GM23338 (cell line): Measurements from ENCODE around the gene WDR27. TPM values are rescaled to one million over a fixed set of nuclear protein-coding genes. Genes with fewer than 3 reads are reported as not detected.

ENCODE experiments used
- ATAC-seq: fragments of 200-7000 bp; cut with Tn5 transposase; 3 replicates; pipeline ENCODE4 v1.9.1; 2020
- DNase-seq: peaks from one replicate; pipeline ENCODE4 v3.0.0-alpha.2; 2015; ENCODE audit warnings: low spot score
- H2AFZ ChIP-seq: fragments of 200-600 bp; sonication (generic); 2 replicates; pipeline ENCODE4 v1.8.0; 2016; ENCODE audit warnings: antibody characterized with exemption, mild to moderate bottlenecking, moderate library complexity
- H3F3A ChIP-seq: fragments of 200-600 bp; sonication (generic); replicated peaks from 2 replicates; pipeline ENCODE4 v1.8.0; 2017; ENCODE audit warnings: antibody characterized with exemption, mixed run types, low read depth
- H3K27ac ChIP-seq: fragments of 200-600 bp; sonication (generic); 2 replicates; pipeline ENCODE4 v1.6.1; 2016; ENCODE audit warnings: low read depth
- H3K27me3 ChIP-seq: fragments of 200-600 bp; sonication (generic); 2 replicates; pipeline ENCODE4 v1.8.0; 2016; ENCODE audit warnings: mild to moderate bottlenecking, mixed run types, moderate library complexity; ENCODE audit not compliant: insufficient read depth
- H3K36me3 ChIP-seq: fragments of 200-600 bp; sonication (generic); 2 replicates; pipeline ENCODE4 v1.8.0; 2016; ENCODE audit warnings: mild to moderate bottlenecking; ENCODE audit not compliant: insufficient read depth
- H3K4me1 ChIP-seq: fragments of 200-600 bp; sonication (generic); 2 replicates; pipeline ENCODE4 v1.8.0; 2016; ENCODE audit warnings: mild to moderate bottlenecking, moderate library complexity; ENCODE audit not compliant: insufficient read depth
- H3K4me2 ChIP-seq: fragments of 200-600 bp; sonication (generic); 2 replicates; pipeline ENCODE4 v1.7.1; 2017; ENCODE audit warnings: mixed run types
- H3K4me3 ChIP-seq: fragments of 200-600 bp; sonication (generic); 2 replicates; pipeline ENCODE4 v1.6.1; 2016; ENCODE audit warnings: mixed run types
- H3K79me2 ChIP-seq: fragments of 200-600 bp; sonication (generic); replicated peaks from 2 replicates; pipeline ENCODE4 v1.8.0; 2017; ENCODE audit warnings: mild to moderate bottlenecking; ENCODE audit not compliant: insufficient read depth
- H3K9me2 ChIP-seq: fragments of 200-600 bp; sonication (generic); 2 replicates; pipeline ENCODE4 v1.8.0; 2017; ENCODE audit not compliant: insufficient read depth
- H4K20me1 ChIP-seq: fragments of 200-600 bp; sonication (generic); replicated peaks from 2 replicates; pipeline ENCODE4 v1.8.0; 2017; ENCODE audit warnings: mild to moderate bottlenecking; ENCODE audit not compliant: insufficient read depth
- H3K27ac Mint-ChIP-seq: 2 replicates; pipeline ENCODE4 v1.8.0; 2020; ENCODE audit warnings: inconsistent platforms, mild to moderate bottlenecking, moderate library complexity, mixed read lengths
- H3K27me3 Mint-ChIP-seq: 3 replicates; pipeline ENCODE4 v1.8.0; 2022; ENCODE audit warnings: low read depth, mild to moderate bottlenecking, moderate library complexity, mixed read lengths, inconsistent platforms; ENCODE audit not compliant: insufficient read depth, poor library complexity
- H3K36me3 Mint-ChIP-seq: 3 replicates; pipeline ENCODE4 v1.8.0; 2021; ENCODE audit warnings: low read depth, mild to moderate bottlenecking, inconsistent platforms, moderate library complexity, mixed read lengths
- H3K4me1 Mint-ChIP-seq: 3 replicates; pipeline ENCODE4 v1.8.0; 2020; ENCODE audit warnings: mild to moderate bottlenecking, inconsistent platforms, mixed read lengths
- H3K4me3 Mint-ChIP-seq: 3 replicates; pipeline ENCODE4 v1.8.0; 2021; ENCODE audit warnings: moderate library complexity, mild to moderate bottlenecking, inconsistent platforms, mixed read lengths
- H3K9me3 Mint-ChIP-seq: 3 replicates; pipeline ENCODE4 v1.8.0; 2020; ENCODE audit warnings: moderate library complexity, mild to moderate bottlenecking, inconsistent platforms, mixed read lengths
- EZH2phosphoT487 ChIP-seq: fragments of 200-600 bp; sonication (generic); IDR thresholded peaks from one replicate; pipeline ENCODE4 v1.8.1; 2018; ENCODE audit warnings: antibody characterized with exemption; ENCODE audit not compliant: unreplicated experiment
- JUNB ChIP-seq: IDR thresholded peaks from one replicate; pipeline ENCODE4 v1.6.1; 2016; ENCODE audit warnings: antibody characterized with exemption; ENCODE audit not compliant: unreplicated experiment
- NANOG ChIP-seq: IDR thresholded peaks from 2 replicates; pipeline ENCODE4 v1.6.1; 2016; ENCODE audit warnings: antibody characterized with exemption, borderline replicate concordance
- STAT1 ChIP-seq: IDR thresholded peaks from one replicate; pipeline ENCODE4 v1.6.1; 2016; ENCODE audit warnings: antibody characterized with exemption; ENCODE audit not compliant: unreplicated experiment
- ZNF114 ChIP-seq: fragments of 250-450 bp; sonication (Bioruptor Pico); IDR thresholded peaks from 2 replicates; pipeline ENCODE4 v1.5.0; 2020; ENCODE audit warnings: mild to moderate bottlenecking, moderate library complexity
- ZNF331 ChIP-seq: fragments of 250-450 bp; sonication (Bioruptor Pico); IDR thresholded peaks from 2 replicates; pipeline ENCODE4 v1.5.0; 2020; ENCODE audit warnings: low read depth, mild to moderate bottlenecking, moderate library complexity
- polyA plus RNA-seq: library from polyadenylated mRNA; unstranded; fragments of >200 nt; fragmentation: Nextera tagmentation; extraction: Ambion mirVana; gene quantifications from 2 replicates; pipeline ENCODE4 v1.2.1, GENCODE V29; 2016
- total RNA-seq: library from RNA; depleted of rRNA; stranded (reverse); fragments of >200 nt; shearing (Covaris generic); gene quantifications from 2 replicates; pipeline ENCODE4 v1.2.3, GENCODE V29; 2014
- TF ChIP-seq, protein P1 (sequence below): IDR thresholded peaks from one replicate; pipeline ENCODE4 v1.6.1; 2018; ENCODE audit warnings: antibody characterized with exemption; ENCODE audit not compliant: unreplicated experiment
- TF ChIP-seq, protein P2 (sequence below): IDR thresholded peaks from 2 replicates; pipeline ENCODE4 v1.6.1; 2016; ENCODE audit warnings: antibody characterized with exemption

WDR27 gene
- total and polyA plus RNA-seq, 2 experiments from 2014 or later, result 55.3 to 80.4 TPM

DNA sequence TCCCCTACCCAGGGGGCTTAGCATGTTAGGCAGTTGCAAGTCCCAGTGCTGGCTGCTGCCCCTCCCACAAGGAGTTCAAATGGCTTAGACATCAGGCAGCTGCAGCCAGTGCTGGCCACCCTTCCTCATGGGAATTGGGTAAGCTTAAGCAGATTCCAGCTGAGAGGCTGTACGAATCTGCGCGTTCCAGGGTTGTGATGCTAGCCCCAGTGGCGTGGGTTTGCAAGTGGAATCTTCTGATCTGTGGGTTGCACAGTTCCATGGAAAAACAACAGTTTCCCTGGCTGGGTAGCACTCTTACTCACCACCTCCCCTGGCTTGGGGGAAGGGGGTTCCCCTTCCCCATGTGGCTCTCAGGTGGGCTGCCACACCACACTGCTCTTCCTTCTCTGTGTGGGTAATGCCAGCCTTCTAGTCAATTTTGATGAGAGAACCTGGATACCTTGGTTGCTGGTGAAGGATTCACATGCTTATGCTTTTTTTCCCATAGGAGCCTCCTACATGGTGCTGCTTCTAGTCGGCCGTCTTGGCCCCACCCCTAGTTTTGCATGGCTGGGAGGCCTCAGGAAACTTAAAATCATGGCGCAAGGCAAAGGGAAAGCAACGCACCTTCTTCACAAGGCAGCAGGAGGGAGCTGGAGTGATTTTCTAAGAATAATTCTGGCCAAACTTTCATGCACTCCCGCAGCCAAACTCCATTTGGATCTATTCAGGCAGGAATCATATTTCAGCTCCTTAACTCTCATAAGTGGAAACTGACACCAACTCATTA is 36.6 kb upstream of the WDR27 start (continued):
- TF ChIP-seq, protein P1, sequence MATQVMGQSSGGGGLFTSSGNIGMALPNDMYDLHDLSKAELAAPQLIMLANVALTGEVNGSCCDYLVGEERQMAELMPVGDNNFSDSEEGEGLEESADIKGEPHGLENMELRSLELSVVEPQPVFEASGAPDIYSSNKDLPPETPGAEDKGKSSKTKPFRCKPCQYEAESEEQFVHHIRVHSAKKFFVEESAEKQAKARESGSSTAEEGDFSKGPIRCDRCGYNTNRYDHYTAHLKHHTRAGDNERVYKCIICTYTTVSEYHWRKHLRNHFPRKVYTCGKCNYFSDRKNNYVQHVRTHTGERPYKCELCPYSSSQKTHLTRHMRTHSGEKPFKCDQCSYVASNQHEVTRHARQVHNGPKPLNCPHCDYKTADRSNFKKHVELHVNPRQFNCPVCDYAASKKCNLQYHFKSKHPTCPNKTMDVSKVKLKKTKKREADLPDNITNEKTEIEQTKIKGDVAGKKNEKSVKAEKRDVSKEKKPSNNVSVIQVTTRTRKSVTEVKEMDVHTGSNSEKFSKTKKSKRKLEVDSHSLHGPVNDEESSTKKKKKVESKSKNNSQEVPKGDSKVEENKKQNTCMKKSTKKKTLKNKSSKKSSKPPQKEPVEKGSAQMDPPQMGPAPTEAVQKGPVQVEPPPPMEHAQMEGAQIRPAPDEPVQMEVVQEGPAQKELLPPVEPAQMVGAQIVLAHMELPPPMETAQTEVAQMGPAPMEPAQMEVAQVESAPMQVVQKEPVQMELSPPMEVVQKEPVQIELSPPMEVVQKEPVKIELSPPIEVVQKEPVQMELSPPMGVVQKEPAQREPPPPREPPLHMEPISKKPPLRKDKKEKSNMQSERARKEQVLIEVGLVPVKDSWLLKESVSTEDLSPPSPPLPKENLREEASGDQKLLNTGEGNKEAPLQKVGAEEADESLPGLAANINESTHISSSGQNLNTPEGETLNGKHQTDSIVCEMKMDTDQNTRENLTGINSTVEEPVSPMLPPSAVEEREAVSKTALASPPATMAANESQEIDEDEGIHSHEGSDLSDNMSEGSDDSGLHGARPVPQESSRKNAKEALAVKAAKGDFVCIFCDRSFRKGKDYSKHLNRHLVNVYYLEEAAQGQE, result no peak
- TF ChIP-seq STAT1 (no peak), ZNF331 (CRISPR knock-in tag) (no peak)

DNA sequence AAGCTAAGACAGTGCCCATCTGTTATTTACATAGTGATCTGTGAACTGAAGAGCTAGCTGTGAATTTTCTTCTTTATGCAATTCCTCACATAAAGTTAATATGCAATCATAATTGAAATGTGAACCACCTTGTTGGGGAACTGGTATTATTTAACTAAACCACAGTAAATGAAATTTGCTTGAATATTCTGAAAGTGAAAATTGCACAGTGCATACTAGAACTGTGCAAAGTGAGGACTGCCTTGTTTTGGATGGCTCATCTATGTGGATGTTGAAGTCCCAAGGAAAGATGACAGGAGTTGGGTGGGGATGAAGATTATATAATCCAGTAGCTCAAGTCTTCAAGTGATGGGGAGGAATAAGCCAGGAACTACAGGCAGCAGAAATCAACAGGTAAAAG is 28.1 kb upstream of the WDR27 start:
- peaks cover 7% of the 10 kb centered on the region for H3K27me3 Mint-ChIP-seq
- peaks cover 9% of the 10 kb centered on the region for H3K4me1 ChIP-seq

DNA sequence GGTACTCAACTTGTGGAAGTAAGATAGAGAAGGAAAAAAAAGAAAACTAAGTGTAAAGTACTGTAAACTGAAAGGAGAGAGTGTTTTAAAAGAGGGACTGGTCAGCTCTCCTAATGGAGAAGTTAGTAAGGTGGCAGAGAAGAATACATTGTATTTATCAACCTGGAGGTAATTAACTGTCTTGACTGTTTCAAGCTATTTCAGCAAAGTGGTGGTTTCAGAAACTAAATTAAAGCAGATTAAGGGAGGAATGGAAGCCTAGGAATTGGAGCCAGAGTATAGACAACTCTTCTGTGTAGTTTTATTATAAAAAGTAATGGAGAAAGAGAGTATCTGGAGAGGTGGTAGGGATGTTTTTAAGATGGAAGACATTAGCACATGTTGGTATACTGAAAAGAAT is 25.1 kb upstream of the WDR27 start:
- peaks cover 11% of the 10 kb centered on the region for H3K27me3 ChIP-seq
- H3K36me3 ChIP-seq, result no peaks in the 10 kb centered on the region
- no peak overlapping the region; the same call in 2 of the 3 replicates for H3K4me3 Mint-ChIP-seq
- H3K27ac Mint-ChIP-seq, result no peak overlapping the region
- no peaks in the 10 kb centered on the region; the same call in 1 of the 2 replicates for H3F3A ChIP-seq
- H3K4me1 ChIP-seq, result peaks cover 18% of the 10 kb centered on the region
- no peak overlapping the region for H3K4me2 ChIP-seq
- H3K9me2 ChIP-seq, result no peaks in the 10 kb centered on the region
- no peak overlapping the region for H3K27ac ChIP-seq
- no peak for DNase-seq
- H3K9me3 Mint-ChIP-seq, result no peaks in the 10 kb centered on the region
- H3K4me3 ChIP-seq, result no peak overlapping the region
- H3K79me2 ChIP-seq, result peaks cover 14% of the 10 kb centered on the region
- no peak for ATAC-seq
- H4K20me1 ChIP-seq, result peaks cover 12% of the 10 kb centered on the region
- H2AFZ ChIP-seq, result no peak overlapping the region
- peaks cover 36% of the 10 kb centered on the region for H3K4me1 Mint-ChIP-seq
- H3K27me3 Mint-ChIP-seq, result peaks cover 13% of the 10 kb centered on the region
- peaks cover 4% of the 10 kb centered on the region; the same call in 1 of the 3 replicates for H3K36me3 Mint-ChIP-seq
- no peak for TF ChIP-seq STAT1
- TF ChIP-seq ZNF114 (CRISPR knock-in tag), result no peak
- no peak for TF ChIP-seq EZH2phosphoT487
- TF ChIP-seq JUNB, result no peak

More for the DNA sequence above, 28.1 kb upstream of the WDR27 start:
- DNase-seq (no peak), ATAC-seq (no peak)
- no peaks in the 10 kb centered on the region for H3F3A ChIP-seq
- H3K27me3 ChIP-seq, result no peaks in the 10 kb centered on the region
- no peak overlapping the region for H3K4me3 ChIP-seq
- Mint-ChIP-seq H3K4me1 (peaks cover 27% of the 10 kb centered on the region), H3K9me3 (no peaks in the 10 kb centered on the region), H3K36me3 (peaks cover 4% of the 10 kb centered on the region; the same call in 1 of the 3 replicates), H3K27ac (no peak overlapping the region), H3K4me3 (no peak overlapping the region)
- H3K36me3 ChIP-seq, result no peaks in the 10 kb centered on the region
- TF ChIP-seq, protein P2, sequence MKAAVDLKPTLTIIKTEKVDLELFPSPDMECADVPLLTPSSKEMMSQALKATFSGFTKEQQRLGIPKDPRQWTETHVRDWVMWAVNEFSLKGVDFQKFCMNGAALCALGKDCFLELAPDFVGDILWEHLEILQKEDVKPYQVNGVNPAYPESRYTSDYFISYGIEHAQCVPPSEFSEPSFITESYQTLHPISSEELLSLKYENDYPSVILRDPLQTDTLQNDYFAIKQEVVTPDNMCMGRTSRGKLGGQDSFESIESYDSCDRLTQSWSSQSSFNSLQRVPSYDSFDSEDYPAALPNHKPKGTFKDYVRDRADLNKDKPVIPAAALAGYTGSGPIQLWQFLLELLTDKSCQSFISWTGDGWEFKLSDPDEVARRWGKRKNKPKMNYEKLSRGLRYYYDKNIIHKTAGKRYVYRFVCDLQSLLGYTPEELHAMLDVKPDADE, result no peak
- TF ChIP-seq NANOG (no peak), JUNB (no peak)
- H3K27ac ChIP-seq, result no peak overlapping the region
- H3K79me2 ChIP-seq, result no peaks in the 10 kb centered on the region; the same call in 1 of the 2 replicates
- H3K9me2 ChIP-seq, result no peaks in the 10 kb centered on the region
- H3K4me2 ChIP-seq, result no peak overlapping the region
- no peaks in the 10 kb centered on the region; the same call in 1 of the 2 replicates for H4K20me1 ChIP-seq
- H2AFZ ChIP-seq, result no peak overlapping the region
